SU-DHL-6 (cell line): ENCODE results near the gene ARHGEF37.

ENCODE experiments used
- H2AFZ ChIP-seq: fragments of 200-600 bp; sonication (generic); 2 replicates; pipeline ENCODE4 v1.6.1; 2014; ENCODE audit warnings: low read depth, mild to moderate bottlenecking, moderate library complexity, mixed read lengths, antibody characterized with exemption, low read length; ENCODE audit not compliant: severe bottlenecking
- H3F3A ChIP-seq: fragments of 200-600 bp; shearing (Covaris generic); 2 replicates; pipeline ENCODE4 v1.6.0; 2016; ENCODE audit warnings: antibody characterized with exemption, mild to moderate bottlenecking; ENCODE audit not compliant: insufficient read depth
- H3K27ac ChIP-seq: fragments of 200-600 bp; sonication (generic); 2 replicates; pipeline ENCODE4 v1.5.1; 2016; ENCODE audit warnings: low read depth, mild to moderate bottlenecking, low read length, moderate library complexity, mixed read lengths
- H3K27me3 ChIP-seq: fragments of 200-600 bp; sonication (generic), shearing (Covaris generic); 2 replicates; pipeline ENCODE4 v1.6.0; 2014; ENCODE audit warnings: mild to moderate bottlenecking, low read length
- H3K36me3 ChIP-seq: fragments of 200-600 bp; sonication (generic); 2 replicates; pipeline ENCODE4 v1.6.1; 2014; ENCODE audit warnings: mild to moderate bottlenecking, low read length, mixed read lengths
- H3K4me2 ChIP-seq: fragments of 300-600, 200-600 bp; shearing (Covaris generic), sonication (generic); 2 replicates; pipeline ENCODE4 v1.6.0; 2014; ENCODE audit warnings: low read length, low read depth, mild to moderate bottlenecking; ENCODE audit not compliant: poor library complexity, severe bottlenecking
- H3K4me3 ChIP-seq: fragments of 200-600 bp; sonication (generic); 2 replicates; pipeline ENCODE4 v1.5.1; 2014; ENCODE audit warnings: antibody characterized with exemption, low read length, mild to moderate bottlenecking, mixed read lengths; ENCODE audit not compliant: insufficient read depth, poor library complexity, severe bottlenecking
- H3K79me2 ChIP-seq: fragments of 200-600 bp; sonication (generic); 2 replicates; pipeline ENCODE4 v1.6.1; 2014; ENCODE audit warnings: mild to moderate bottlenecking, low read length, moderate library complexity; ENCODE audit not compliant: insufficient read depth
- H3K9ac ChIP-seq: fragments of 200-600 bp; sonication (generic); 2 replicates; pipeline ENCODE4 v1.7.0; 2014; ENCODE audit warnings: mild to moderate bottlenecking, low read length
- H3K9me2 ChIP-seq: fragments of 200-600 bp; sonication (generic); replicated peaks from 2 replicates; pipeline ENCODE4 v1.6.1; 2014; ENCODE audit warnings: low read length; ENCODE audit not compliant: insufficient read depth
- H3K9me3 ChIP-seq: fragments of 200-600 bp; sonication (generic); 2 replicates; pipeline ENCODE4 v1.6.1; 2014; ENCODE audit warnings: low read length, mixed read lengths; ENCODE audit not compliant: insufficient read depth
- H4K20me1 ChIP-seq: fragments of 200-600 bp; sonication (generic); 2 replicates; pipeline ENCODE4 v1.6.1; 2014; ENCODE audit warnings: low read depth, mild to moderate bottlenecking, antibody characterized with exemption, low read length, moderate library complexity, mixed read lengths
- EZH2phosphoT487 ChIP-seq: fragments of 200-600 bp; sonication (generic), shearing (Covaris generic); conservative IDR thresholded peaks from 2 replicates; pipeline ENCODE4 v1.6.1; 2018; ENCODE audit warnings: mild to moderate bottlenecking, antibody characterized with exemption, low read length, moderate library complexity, mixed read lengths
- TF ChIP-seq, protein P1 (sequence below): fragments of 200-600 bp; sonication (generic); IDR thresholded peaks from one replicate; pipeline ENCODE4 v1.5.1; 2017; ENCODE audit warnings: antibody characterized with exemption, mild to moderate bottlenecking, low read length, moderate library complexity; ENCODE audit not compliant: insufficient read depth, poor library complexity, severe bottlenecking

Gene ARHGEF37

DNA sequence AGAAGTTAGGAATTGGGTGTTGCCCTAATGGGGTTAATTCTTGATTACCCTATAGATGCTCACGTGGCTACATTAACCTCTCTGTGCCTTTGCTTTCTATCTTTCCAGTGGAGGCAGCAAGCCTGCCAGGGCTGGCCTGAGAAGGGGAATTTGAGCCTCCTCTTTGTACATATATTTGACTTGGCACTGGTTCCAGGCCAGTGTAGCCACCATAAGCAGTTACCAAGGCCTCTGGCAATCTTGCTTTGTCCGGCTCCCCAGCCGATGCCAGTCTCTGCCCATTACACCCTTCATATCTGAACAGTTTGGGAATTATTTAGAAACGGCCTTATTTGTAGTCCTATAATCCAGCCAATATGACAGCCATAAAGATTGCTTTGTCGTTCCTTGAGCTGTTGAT is 90.2 kb downstream of the ARHGEF37 start:
- Histone ChIP-seq H3K36me3 (no peaks in the 10 kb centered on the region), H4K20me1 (no peaks in the 10 kb centered on the region), H3K4me3 (no peak overlapping the region), H3K9me3 (peaks cover 5% of the 10 kb centered on the region; the same call in 1 of the 2 replicates), H3K4me2 (no peak overlapping the region), H3K27ac (no peak overlapping the region), H3K27me3 (no peaks in the 10 kb centered on the region), H3K9ac (no peak overlapping the region), H3F3A (no peaks in the 10 kb centered on the region), H2AFZ (no peak overlapping the region), H3K9me2 (no peaks in the 10 kb centered on the region), H3K79me2 (no peaks in the 10 kb centered on the region)
- TF ChIP-seq, protein P1, sequence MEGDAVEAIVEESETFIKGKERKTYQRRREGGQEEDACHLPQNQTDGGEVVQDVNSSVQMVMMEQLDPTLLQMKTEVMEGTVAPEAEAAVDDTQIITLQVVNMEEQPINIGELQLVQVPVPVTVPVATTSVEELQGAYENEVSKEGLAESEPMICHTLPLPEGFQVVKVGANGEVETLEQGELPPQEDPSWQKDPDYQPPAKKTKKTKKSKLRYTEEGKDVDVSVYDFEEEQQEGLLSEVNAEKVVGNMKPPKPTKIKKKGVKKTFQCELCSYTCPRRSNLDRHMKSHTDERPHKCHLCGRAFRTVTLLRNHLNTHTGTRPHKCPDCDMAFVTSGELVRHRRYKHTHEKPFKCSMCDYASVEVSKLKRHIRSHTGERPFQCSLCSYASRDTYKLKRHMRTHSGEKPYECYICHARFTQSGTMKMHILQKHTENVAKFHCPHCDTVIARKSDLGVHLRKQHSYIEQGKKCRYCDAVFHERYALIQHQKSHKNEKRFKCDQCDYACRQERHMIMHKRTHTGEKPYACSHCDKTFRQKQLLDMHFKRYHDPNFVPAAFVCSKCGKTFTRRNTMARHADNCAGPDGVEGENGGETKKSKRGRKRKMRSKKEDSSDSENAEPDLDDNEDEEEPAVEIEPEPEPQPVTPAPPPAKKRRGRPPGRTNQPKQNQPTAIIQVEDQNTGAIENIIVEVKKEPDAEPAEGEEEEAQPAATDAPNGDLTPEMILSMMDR = no peak
- no peak for TF ChIP-seq EZH2phosphoT487

DNA sequence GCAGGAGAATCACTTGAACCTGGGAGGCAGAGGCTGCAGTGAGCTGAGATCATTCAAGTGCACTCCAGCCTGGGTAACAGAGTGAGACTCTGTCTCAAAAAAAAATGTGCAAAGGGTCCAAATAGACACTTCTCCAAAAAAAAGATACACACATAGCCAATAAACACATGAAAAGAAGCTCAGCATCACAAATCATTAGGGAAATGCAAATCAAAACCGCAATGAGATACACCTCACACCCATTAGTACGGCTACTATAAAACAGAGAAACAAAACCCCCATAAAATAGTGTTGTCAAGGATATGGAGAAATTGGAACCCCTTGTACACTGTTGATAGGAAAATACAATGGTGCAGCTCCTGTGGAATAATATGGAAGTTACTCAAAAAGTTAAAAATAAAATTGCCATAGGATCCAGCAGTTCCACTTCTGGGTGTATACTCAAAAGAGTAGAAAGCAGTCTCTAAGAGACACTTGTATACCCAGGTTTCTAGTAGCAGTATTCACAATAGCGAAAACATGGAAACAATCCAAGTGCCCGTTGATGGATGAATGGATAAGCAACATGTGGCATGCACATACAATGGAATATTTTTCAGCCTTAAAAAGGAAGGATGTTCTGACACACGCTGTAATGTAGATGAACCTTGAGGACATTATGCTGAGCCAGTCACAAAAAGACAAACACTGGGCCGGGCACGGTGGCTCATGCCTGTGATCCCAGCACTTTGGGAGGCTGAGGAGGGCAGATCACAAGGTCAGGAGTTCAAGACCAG is 91.6 kb downstream of the ARHGEF37 start:
- Histone ChIP-seq H3K9ac (no peak overlapping the region), H3K4me2 (no peak overlapping the region), H3K27me3 (no peaks in the 10 kb centered on the region), H3K4me3 (no peak overlapping the region), H3K79me2 (no peaks in the 10 kb centered on the region), H4K20me1 (no peaks in the 10 kb centered on the region), H3K9me3 (peaks cover 4% of the 10 kb centered on the region; the same call in 1 of the 2 replicates), H2AFZ (no peak overlapping the region), H3F3A (no peaks in the 10 kb centered on the region), H3K36me3 (no peaks in the 10 kb centered on the region), H3K9me2 (no peaks in the 10 kb centered on the region), H3K27ac (no peak overlapping the region)
- TF ChIP-seq, protein P1 = no peak
- no peak for TF ChIP-seq EZH2phosphoT487

GRCh38 chr5:149674686-149675085 is 93.4 kb downstream of the ARHGEF37 start:
- Histone ChIP-seq H4K20me1 (no peaks in the 10 kb centered on the region), H3K27ac (no peak overlapping the region), H3K9me2 (no peaks in the 10 kb centered on the region), H3K9me3 (no peaks in the 10 kb centered on the region; the same call in 1 of the 2 replicates), H3K4me2 (no peak overlapping the region), H3K27me3 (no peaks in the 10 kb centered on the region), H3K9ac (no peak overlapping the region), H3F3A (no peaks in the 10 kb centered on the region), H3K36me3 (no peaks in the 10 kb centered on the region), H2AFZ (no peak overlapping the region), H3K4me3 (no peak overlapping the region), H3K79me2 (no peaks in the 10 kb centered on the region)
- TF ChIP-seq, protein P1 = no peak
- TF ChIP-seq EZH2phosphoT487 = no peak
